IPS-NIHi7 (cell line): ENCODE data around the gene ZNF598.

Experiments
- DNase-seq: peaks from one replicate; pipeline ENCODE4 v3.0.0; 2012; ENCODE audit warnings: mixed read lengths; ENCODE audit errors: extremely low spot score

Gene ZNF598

GRCh38 chr16:2007081-2007836, 2.4 kb downstream of the ZNF598 start:
- DNase-seq: no peak

GRCh38 chr16:2006317-2006716, 3.3 kb downstream of the ZNF598 start:
- DNase-seq: no peak

GRCh38 chr16:2005646-2006045, 4.0 kb downstream of the ZNF598 start:
- no peak for DNase-seq

- no peak for DNase-seq
Observed at GRCh38 chr16:2004795-2005517, 4.7 kb downstream of the ZNF598 start.

- peak; percentile 96 for DNase-seq
Observed at GRCh38 chr16:2003827-2004641, 5.6 kb downstream of the ZNF598 start.

GRCh38 chr16:2003231-2003826, 6.3 kb downstream of the ZNF598 start:
- no peak for DNase-seq

GRCh38 chr16:2002406-2003230, 7.0 kb downstream of the ZNF598 start:
- no peak for DNase-seq

GRCh38 chr16:2001456-2002355, 7.9 kb downstream of the ZNF598 start:
- DNase-seq: no peak

- DNase-seq: no peak
Observed at GRCh38 chr16:2001035-2001434, 8.6 kb downstream of the ZNF598 start.

- DNase-seq: no peak
Observed at GRCh38 chr16:1999866-2000514, 9.6 kb downstream of the ZNF598 start.

- DNase-seq: no peak
Observed at GRCh38 chr16:1998852-1999801, 10.5 kb downstream of the ZNF598 start.

- DNase-seq: no peak
Observed at GRCh38 chr16:1998360-1998835, 11.2 kb downstream of the ZNF598 start.

GRCh38 chr16:1997494-1998359, 11.9 kb downstream of the ZNF598 start:
- DNase-seq: no peak

- DNase-seq: no peak
Observed at GRCh38 chr16:1993731-1994131, 15.9 kb downstream of the ZNF598 start.

- DNase-seq: peak; percentile 58
Observed at GRCh38 chr16:1992704-1993317, 16.8 kb downstream of the ZNF598 start.

- DNase-seq: peak; percentile 94
Observed at GRCh38 chr16:1991948-1992703, 17.5 kb downstream of the ZNF598 start.
